ENCODE measurements around the gene NEU1. TPM values are rescaled to one million over a fixed set of nuclear protein-coding genes. Genes with fewer than 3 reads are reported as not detected.
"Not testable (repeated sequence)": the region's sequence is repeated elsewhere in the genome, so short reads cannot be mapped to it uniquely, and the experiment has no call there.

The NEU1 gene
- total RNA-seq, 2 donors from 2014 or later = 42.4 to 50.7 TPM

DNA sequence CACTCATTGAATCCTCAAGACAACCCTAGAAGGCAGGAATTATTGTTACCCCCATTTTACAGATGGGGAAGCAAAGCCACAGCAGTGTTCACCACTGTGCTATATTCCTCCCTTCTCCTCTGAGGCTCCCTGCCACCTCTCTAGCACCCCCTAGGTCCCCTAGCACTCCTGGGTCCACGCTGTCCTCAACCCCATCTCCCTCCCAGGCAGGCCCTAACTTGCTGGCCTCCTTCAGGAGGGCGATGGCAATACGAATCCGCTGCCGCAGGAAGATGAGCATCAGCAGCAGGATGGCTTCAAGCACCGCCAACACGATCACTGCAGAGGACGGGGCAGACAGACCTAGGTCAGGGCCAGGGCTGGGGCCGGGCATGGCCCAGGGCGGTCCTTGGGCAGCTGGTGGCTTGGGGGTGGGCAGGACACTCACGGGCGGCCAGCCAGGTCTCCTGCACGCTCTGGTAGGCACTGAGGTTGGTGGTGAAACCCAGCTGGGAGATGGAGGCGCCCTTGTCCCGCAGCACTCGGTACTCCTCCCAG lies 7.8 kb upstream of the NEU1 start:
- peak; percentile 67 for DNase-seq
- Histone ChIP-seq H3K4me3 (ENCODE audit: low read length) (no peak overlapping the region), H3K9me3 (ENCODE audit: control insufficient read depth, low read length) (no peaks in the 10 kb centered on the region), H3K27me3 (ENCODE audit: control insufficient read depth, insufficient read depth, low read length, poor library complexity, severe bottlenecking) (no peaks in the 10 kb centered on the region), H3K9ac (ENCODE audit: extremely low read depth, low read length, poor library complexity, severe bottlenecking) (no peak overlapping the region), H3K4me1 (ENCODE audit: control insufficient read depth, insufficient read depth, low read length) (no peaks in the 10 kb centered on the region), H3K36me3 (ENCODE audit: control insufficient read depth, insufficient read depth, low read length) (no peaks in the 10 kb centered on the region), H3K27ac (ENCODE audit: low read depth, low read length) (no peak overlapping the region)
- H3K27ac Mint-ChIP-seq = no peak overlapping the region
- no peaks in the 10 kb centered on the region for H3K36me3 Mint-ChIP-seq (ENCODE audit: low read depth)
- WGBS, 2 experiments (ENCODE audit: insufficient coverage in 1 of 2, insufficient read length in 1 of 2) = 89 to 96% methylated on average over 10 to 16 of the region's 16 CpGs
- peaks cover 7% of the 10 kb centered on the region for H3K27me3 Mint-ChIP-seq (ENCODE audit: insufficient read depth)
- H3K4me3 Mint-ChIP-seq = no peak overlapping the region
- H3K4me1 Mint-ChIP-seq = no peaks in the 10 kb centered on the region
- TF ChIP-seq, protein P1, sequence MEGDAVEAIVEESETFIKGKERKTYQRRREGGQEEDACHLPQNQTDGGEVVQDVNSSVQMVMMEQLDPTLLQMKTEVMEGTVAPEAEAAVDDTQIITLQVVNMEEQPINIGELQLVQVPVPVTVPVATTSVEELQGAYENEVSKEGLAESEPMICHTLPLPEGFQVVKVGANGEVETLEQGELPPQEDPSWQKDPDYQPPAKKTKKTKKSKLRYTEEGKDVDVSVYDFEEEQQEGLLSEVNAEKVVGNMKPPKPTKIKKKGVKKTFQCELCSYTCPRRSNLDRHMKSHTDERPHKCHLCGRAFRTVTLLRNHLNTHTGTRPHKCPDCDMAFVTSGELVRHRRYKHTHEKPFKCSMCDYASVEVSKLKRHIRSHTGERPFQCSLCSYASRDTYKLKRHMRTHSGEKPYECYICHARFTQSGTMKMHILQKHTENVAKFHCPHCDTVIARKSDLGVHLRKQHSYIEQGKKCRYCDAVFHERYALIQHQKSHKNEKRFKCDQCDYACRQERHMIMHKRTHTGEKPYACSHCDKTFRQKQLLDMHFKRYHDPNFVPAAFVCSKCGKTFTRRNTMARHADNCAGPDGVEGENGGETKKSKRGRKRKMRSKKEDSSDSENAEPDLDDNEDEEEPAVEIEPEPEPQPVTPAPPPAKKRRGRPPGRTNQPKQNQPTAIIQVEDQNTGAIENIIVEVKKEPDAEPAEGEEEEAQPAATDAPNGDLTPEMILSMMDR (conservative IDR thresholded peaks at IDR 0.05) = peak; percentile 54
- H3K9me3 Mint-ChIP-seq = no peaks in the 10 kb centered on the region

DNA sequence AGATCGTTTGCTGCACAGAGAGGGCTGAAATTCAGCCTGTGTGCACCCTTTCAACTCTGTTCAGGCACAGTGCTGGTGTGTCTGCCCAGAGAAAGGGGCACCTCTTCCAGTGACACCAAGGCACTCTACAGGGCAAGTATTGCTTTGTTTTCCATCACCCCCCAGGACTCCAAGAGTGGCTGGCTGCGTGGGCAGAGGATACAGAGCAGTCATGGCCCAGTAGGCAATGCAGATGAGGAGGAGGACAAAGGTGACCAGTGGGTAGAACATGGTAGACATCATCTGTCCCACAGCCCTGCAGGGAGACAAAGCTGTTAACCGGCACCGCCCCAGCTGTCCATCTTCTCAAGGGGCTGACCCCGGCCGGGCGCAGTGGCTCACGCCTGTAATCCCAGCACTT lies 6.7 kb upstream of the NEU1 start:
- H3K27ac Mint-ChIP-seq = no peak overlapping the region
- Histone ChIP-seq H3K9ac (ENCODE audit: extremely low read depth, low read length, poor library complexity, severe bottlenecking) (no peak overlapping the region), H3K4me1 (ENCODE audit: control insufficient read depth, insufficient read depth, low read length) (no peaks in the 10 kb centered on the region), H3K36me3 (ENCODE audit: control insufficient read depth, insufficient read depth, low read length) (no peaks in the 10 kb centered on the region), H3K9me3 (ENCODE audit: control insufficient read depth, low read length) (no peaks in the 10 kb centered on the region), H3K27me3 (ENCODE audit: control insufficient read depth, insufficient read depth, low read length, poor library complexity, severe bottlenecking) (no peaks in the 10 kb centered on the region), H3K27ac (ENCODE audit: low read depth, low read length) (no peak overlapping the region), H3K4me3 (ENCODE audit: low read length) (no peak overlapping the region)
- peaks cover 7% of the 10 kb centered on the region for H3K27me3 Mint-ChIP-seq (ENCODE audit: insufficient read depth)
- no peak overlapping the region for H3K4me3 Mint-ChIP-seq
- 73 to 94% methylated on average over 2 to 8 of the region's 8 CpGs for WGBS, 2 experiments (ENCODE audit: insufficient coverage in 1 of 2, insufficient read length in 1 of 2)
- H3K9me3 Mint-ChIP-seq = no peaks in the 10 kb centered on the region
- TF ChIP-seq, protein P1 (conservative IDR thresholded peaks at IDR 0.05) = no peak
- H3K4me1 Mint-ChIP-seq = peaks cover 3% of the 10 kb centered on the region
- H3K36me3 Mint-ChIP-seq (ENCODE audit: low read depth) = no peaks in the 10 kb centered on the region
- DNase-seq = no peak

DNA sequence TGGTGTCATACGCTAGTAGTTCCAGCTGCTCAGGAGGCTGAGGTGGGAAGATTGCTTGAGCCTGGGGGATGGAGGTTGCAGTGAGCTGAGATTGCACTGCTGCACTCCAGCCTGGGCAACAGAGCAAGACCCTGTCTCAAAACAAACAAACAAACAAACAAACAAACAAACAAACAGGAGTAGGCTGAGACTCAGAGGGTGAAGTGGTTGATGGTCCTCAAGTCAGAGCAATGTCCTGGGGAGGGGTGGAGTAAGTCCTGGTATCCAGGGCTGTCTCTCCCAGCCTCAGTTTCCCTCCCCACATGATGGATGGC lies 6.0 kb upstream of the NEU1 start:
- not testable (repeated sequence) for H3K4me1 ChIP-seq (ENCODE audit: control insufficient read depth, insufficient read depth, low read length); H3K4me3 Mint-ChIP-seq; H3K27ac Mint-ChIP-seq; H3K9me3 ChIP-seq (ENCODE audit: control insufficient read depth, low read length); H3K9ac ChIP-seq (ENCODE audit: extremely low read depth, low read length, poor library complexity, severe bottlenecking); H3K27ac ChIP-seq (ENCODE audit: low read depth, low read length); DNase-seq; H3K9me3 Mint-ChIP-seq; H3K36me3 Mint-ChIP-seq (ENCODE audit: low read depth); H3K36me3 ChIP-seq (ENCODE audit: control insufficient read depth, insufficient read depth, low read length); H3K27me3 ChIP-seq (ENCODE audit: control insufficient read depth, insufficient read depth, low read length, poor library complexity, severe bottlenecking); H3K4me3 ChIP-seq (ENCODE audit: low read length); H3K27me3 Mint-ChIP-seq (ENCODE audit: insufficient read depth); H3K4me1 Mint-ChIP-seq
- WGBS, 2 experiments (ENCODE audit: insufficient coverage in 1 of 2, insufficient read length in 1 of 2) = 75 to 96% methylated on average over 1 of the region's 1 CpG
